ENCODE data around the gene BABAM2.
"Not testable (repeated sequence)": the region's sequence is repeated elsewhere in the genome, so short reads cannot be mapped to it uniquely, and the experiment has no call there.

BABAM2 gene

GRCh38 chr2:27857417-27858172 lies 32.9 kb upstream of the BABAM2 start:
- H3K9me3 ChIP-seq (ENCODE audit: control insufficient read depth, insufficient read depth, low read depth, low read length), result peaks cover 13% of the 10 kb centered on the region
- H3K36me3 ChIP-seq (ENCODE audit: control insufficient read depth, insufficient read depth, low read length), result no peaks in the 10 kb centered on the region
- H3K4me1 ChIP-seq (ENCODE audit: control insufficient read depth, insufficient read depth, low read length), result no peaks in the 10 kb centered on the region
- H3K27me3 ChIP-seq (ENCODE audit: control insufficient read depth, insufficient read depth, low read length), result peaks cover 13% of the 10 kb centered on the region; the same call in 1 of the 2 replicates
- H3K9ac ChIP-seq (ENCODE audit: low read length), result no peak overlapping the region
- H3K4me3 ChIP-seq (ENCODE audit: low read depth, low read length), result no peak overlapping the region
- H3K27ac ChIP-seq (ENCODE audit: low read depth, low read length), result no peak overlapping the region

- H3K4me1 ChIP-seq (ENCODE audit: control insufficient read depth, insufficient read depth, low read length), result no peaks in the 10 kb centered on the region
- H3K4me3 ChIP-seq (ENCODE audit: low read depth, low read length), result no peak overlapping the region
- H3K27ac ChIP-seq (ENCODE audit: low read depth, low read length), result no peak overlapping the region
- peaks cover 25% of the 10 kb centered on the region for H3K27me3 ChIP-seq (ENCODE audit: control insufficient read depth, insufficient read depth, low read length)
- H3K9me3 ChIP-seq (ENCODE audit: control insufficient read depth, insufficient read depth, low read depth, low read length), result peaks cover 13% of the 10 kb centered on the region
- no peaks in the 10 kb centered on the region for H3K36me3 ChIP-seq (ENCODE audit: control insufficient read depth, insufficient read depth, low read length)
- H3K9ac ChIP-seq (ENCODE audit: low read length), result no peak overlapping the region
Observed at GRCh38 chr2:27860111-27860510, 30.4 kb upstream of the BABAM2 start.

DNA sequence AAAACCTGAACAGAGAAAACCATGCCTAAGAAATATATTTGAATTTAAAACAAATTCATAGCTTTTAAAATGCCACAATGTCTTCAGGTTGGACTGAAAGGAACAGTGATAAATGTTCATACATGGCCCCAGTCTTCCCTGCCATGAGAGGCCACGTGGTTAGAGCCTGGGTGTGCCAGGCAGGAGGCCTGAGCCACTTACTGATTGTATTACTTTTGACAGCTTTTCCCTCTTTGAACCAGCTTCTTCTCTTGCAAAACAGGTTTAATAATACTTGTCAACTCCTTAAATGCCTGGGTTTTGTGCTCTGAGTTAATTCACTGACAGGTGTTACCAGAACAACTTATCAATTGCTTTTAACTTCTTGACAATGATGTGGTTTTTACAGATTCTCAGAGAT lies 27.4 kb upstream of the BABAM2 start:
- Histone ChIP-seq H3K36me3 (ENCODE audit: control insufficient read depth, insufficient read depth, low read length) (no peaks in the 10 kb centered on the region), H3K27ac (ENCODE audit: low read depth, low read length) (no peak overlapping the region), H3K9ac (ENCODE audit: low read length) (no peak overlapping the region), H3K27me3 (ENCODE audit: control insufficient read depth, insufficient read depth, low read length) (peaks cover 45% of the 10 kb centered on the region), H3K4me1 (ENCODE audit: control insufficient read depth, insufficient read depth, low read length) (no peaks in the 10 kb centered on the region), H3K4me3 (ENCODE audit: low read depth, low read length) (no peak overlapping the region), H3K9me3 (ENCODE audit: control insufficient read depth, insufficient read depth, low read depth, low read length) (peaks cover 3% of the 10 kb centered on the region)

DNA sequence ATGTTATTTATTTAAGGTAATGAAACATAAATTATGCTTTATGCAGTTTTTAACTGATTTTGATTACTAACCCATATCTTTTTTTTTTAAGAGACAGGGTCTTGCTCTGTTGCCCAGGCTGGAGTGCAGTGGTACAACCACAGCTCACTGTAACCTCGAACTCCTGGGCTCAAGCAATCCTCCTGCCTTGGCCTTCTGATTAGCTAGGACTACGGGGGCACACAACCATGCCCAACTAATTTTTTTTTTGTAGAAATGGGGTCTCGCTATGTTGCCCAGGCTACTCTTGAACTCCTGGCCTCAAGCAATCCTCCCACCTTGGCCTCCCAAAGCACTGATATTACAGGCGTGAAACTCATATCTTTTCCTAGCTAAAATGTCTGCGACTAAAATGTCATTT lies 26.6 kb upstream of the BABAM2 start:
- H3K27me3 ChIP-seq (ENCODE audit: control insufficient read depth, insufficient read depth, low read length), result peaks cover 45% of the 10 kb centered on the region
- H3K9ac ChIP-seq (ENCODE audit: low read length); H3K9me3 ChIP-seq (ENCODE audit: control insufficient read depth, insufficient read depth, low read depth, low read length); H3K4me1 ChIP-seq (ENCODE audit: control insufficient read depth, insufficient read depth, low read length); H3K27ac ChIP-seq (ENCODE audit: low read depth, low read length); H3K4me3 ChIP-seq (ENCODE audit: low read depth, low read length); H3K36me3 ChIP-seq (ENCODE audit: control insufficient read depth, insufficient read depth, low read length): not testable (repeated sequence)

- Histone ChIP-seq H3K4me1 (ENCODE audit: control insufficient read depth, insufficient read depth, low read length) (no peaks in the 10 kb centered on the region), H3K27me3 (ENCODE audit: control insufficient read depth, insufficient read depth, low read length) (peaks cover 43% of the 10 kb centered on the region), H3K36me3 (ENCODE audit: control insufficient read depth, insufficient read depth, low read length) (no peaks in the 10 kb centered on the region), H3K9me3 (ENCODE audit: control insufficient read depth, insufficient read depth, low read depth, low read length) (no peaks in the 10 kb centered on the region), H3K4me3 (ENCODE audit: low read depth, low read length) (no peak overlapping the region), H3K27ac (ENCODE audit: low read depth, low read length) (no peak overlapping the region), H3K9ac (ENCODE audit: low read length) (no peak overlapping the region)
Observed at GRCh38 chr2:27866237-27866636, 24.3 kb upstream of the BABAM2 start.

GRCh38 chr2:27869763-27870162 lies 20.8 kb upstream of the BABAM2 start:
- H3K27ac ChIP-seq (ENCODE audit: low read depth, low read length), result no peak overlapping the region
- no peaks in the 10 kb centered on the region for H3K4me1 ChIP-seq (ENCODE audit: control insufficient read depth, insufficient read depth, low read length)
- no peaks in the 10 kb centered on the region for H3K9me3 ChIP-seq (ENCODE audit: control insufficient read depth, insufficient read depth, low read depth, low read length)
- no peak overlapping the region for H3K9ac ChIP-seq (ENCODE audit: low read length)
- no peak overlapping the region for H3K4me3 ChIP-seq (ENCODE audit: low read depth, low read length)
- no peaks in the 10 kb centered on the region for H3K36me3 ChIP-seq (ENCODE audit: control insufficient read depth, insufficient read depth, low read length)
- peaks cover 23% of the 10 kb centered on the region; the same call in 1 of the 2 replicates for H3K27me3 ChIP-seq (ENCODE audit: control insufficient read depth, insufficient read depth, low read length)

- H3K27me3 ChIP-seq (ENCODE audit: control insufficient read depth, insufficient read depth, low read length), result peaks cover 17% of the 10 kb centered on the region; the same call in 1 of the 2 replicates
- no peaks in the 10 kb centered on the region for H3K36me3 ChIP-seq (ENCODE audit: control insufficient read depth, insufficient read depth, low read length)
- H3K4me3 ChIP-seq (ENCODE audit: low read depth, low read length), result no peak overlapping the region
- H3K9ac ChIP-seq (ENCODE audit: low read length), result no peak overlapping the region
- no peak overlapping the region for H3K27ac ChIP-seq (ENCODE audit: low read depth, low read length)
- no peaks in the 10 kb centered on the region for H3K9me3 ChIP-seq (ENCODE audit: control insufficient read depth, insufficient read depth, low read depth, low read length)
- no peaks in the 10 kb centered on the region for H3K4me1 ChIP-seq (ENCODE audit: control insufficient read depth, insufficient read depth, low read length)
Observed at GRCh38 chr2:27870724-27871123, 19.8 kb upstream of the BABAM2 start.

GRCh38 chr2:27871802-27872201 lies 18.7 kb upstream of the BABAM2 start:
- no peak overlapping the region for H3K4me3 ChIP-seq (ENCODE audit: low read depth, low read length)
- peaks cover 7% of the 10 kb centered on the region; the same call in 1 of the 2 replicates for H3K27me3 ChIP-seq (ENCODE audit: control insufficient read depth, insufficient read depth, low read length)
- H3K27ac ChIP-seq (ENCODE audit: low read depth, low read length), result no peak overlapping the region
- peaks cover 5% of the 10 kb centered on the region; the same call in 1 of the 2 replicates for H3K9me3 ChIP-seq (ENCODE audit: control insufficient read depth, insufficient read depth, low read depth, low read length)
- no peak overlapping the region for H3K9ac ChIP-seq (ENCODE audit: low read length)
- H3K4me1 ChIP-seq (ENCODE audit: control insufficient read depth, insufficient read depth, low read length), result no peaks in the 10 kb centered on the region
- no peaks in the 10 kb centered on the region for H3K36me3 ChIP-seq (ENCODE audit: control insufficient read depth, insufficient read depth, low read length)

- Histone ChIP-seq H3K9ac (ENCODE audit: low read length) (no peak overlapping the region), H3K27ac (ENCODE audit: low read depth, low read length) (no peak overlapping the region), H3K4me3 (ENCODE audit: low read depth, low read length) (no peak overlapping the region), H3K4me1 (ENCODE audit: control insufficient read depth, insufficient read depth, low read length) (no peaks in the 10 kb centered on the region), H3K9me3 (ENCODE audit: control insufficient read depth, insufficient read depth, low read depth, low read length) (peaks cover 5% of the 10 kb centered on the region; the same call in 1 of the 2 replicates), H3K36me3 (ENCODE audit: control insufficient read depth, insufficient read depth, low read length) (no peaks in the 10 kb centered on the region), H3K27me3 (ENCODE audit: control insufficient read depth, insufficient read depth, low read length) (0 out of 2 replicates have a peak, but pooled peaks cover 3% of the 10 kb centered on the region)
Observed at GRCh38 chr2:27873091-27873490, 17.4 kb upstream of the BABAM2 start.

GRCh38 chr2:27875089-27875881 lies 15.2 kb upstream of the BABAM2 start:
- Histone ChIP-seq H3K4me3 (ENCODE audit: low read depth, low read length) (no peak overlapping the region), H3K36me3 (ENCODE audit: control insufficient read depth, insufficient read depth, low read length) (no peaks in the 10 kb centered on the region)

DNA sequence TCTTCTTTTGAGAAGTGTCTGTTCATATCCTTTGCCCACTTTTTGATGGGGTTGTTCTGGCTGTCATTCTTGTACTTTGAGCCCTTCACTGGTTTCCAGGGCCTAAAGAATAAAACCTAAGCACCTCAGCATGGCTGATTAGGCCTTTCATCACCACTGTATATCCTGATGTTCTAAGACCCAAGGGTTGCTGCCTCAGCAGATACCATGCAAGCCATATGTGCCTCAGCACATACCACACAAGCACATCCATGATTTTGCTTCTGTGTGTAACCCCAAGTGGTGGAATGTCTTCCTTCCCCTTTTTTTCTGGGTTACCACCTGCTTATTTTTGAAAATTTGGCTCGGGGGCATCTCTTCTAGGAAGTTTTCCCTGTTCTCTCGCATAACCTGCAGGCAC lies 11.7 kb upstream of the BABAM2 start:
- Histone ChIP-seq H3K4me1 (ENCODE audit: control insufficient read depth, insufficient read depth, low read length) (no peaks in the 10 kb centered on the region), H3K27me3 (ENCODE audit: control insufficient read depth, insufficient read depth, low read length) (no peaks in the 10 kb centered on the region)

More at GRCh38 chr2:27875089-27875881, 15.2 kb upstream of the BABAM2 start:
- no peak overlapping the region for H3K27ac ChIP-seq (ENCODE audit: low read depth, low read length)
- peaks cover 5% of the 10 kb centered on the region; the same call in 1 of the 2 replicates for H3K9me3 ChIP-seq (ENCODE audit: control insufficient read depth, insufficient read depth, low read depth, low read length)
- H3K9ac ChIP-seq (ENCODE audit: low read length), result no peak overlapping the region
- no peaks in the 10 kb centered on the region for H3K27me3 ChIP-seq (ENCODE audit: control insufficient read depth, insufficient read depth, low read length)
- H3K4me1 ChIP-seq (ENCODE audit: control insufficient read depth, insufficient read depth, low read length), result no peaks in the 10 kb centered on the region

More for the DNA sequence above, 11.7 kb upstream of the BABAM2 start:
- Histone ChIP-seq H3K36me3 (ENCODE audit: control insufficient read depth, insufficient read depth, low read length) (no peaks in the 10 kb centered on the region), H3K27ac (ENCODE audit: low read depth, low read length) (no peak overlapping the region), H3K4me3 (ENCODE audit: low read depth, low read length) (no peak overlapping the region), H3K9ac (ENCODE audit: low read length) (no peak overlapping the region), H3K9me3 (ENCODE audit: control insufficient read depth, insufficient read depth, low read depth, low read length) (peaks cover 7% of the 10 kb centered on the region)

All from HUES6 (cell line).